Stimulated activated CD8-positive, alpha-beta memory T cell treated with anti-CD3 and anti-CD28 coated beads, Interleukin-4, amount 100 ng/mL, for 4 hours (primary cell): Measurements from ENCODE around the gene UBE2L3.
"Not testable (repeated sequence)": the region's sequence is repeated elsewhere in the genome, so short reads cannot be mapped to it uniquely, and the experiment has no call there.

ENCODE experiments used
- DNase-seq, 2 donors: peaks; one replicate each; pipeline ENCODE4 v3.0.0-alpha.2; 2020; ENCODE audit warnings: low read depth in 2 of 2, low spot score in 1 of 2

The UBE2L3 gene

DNA sequence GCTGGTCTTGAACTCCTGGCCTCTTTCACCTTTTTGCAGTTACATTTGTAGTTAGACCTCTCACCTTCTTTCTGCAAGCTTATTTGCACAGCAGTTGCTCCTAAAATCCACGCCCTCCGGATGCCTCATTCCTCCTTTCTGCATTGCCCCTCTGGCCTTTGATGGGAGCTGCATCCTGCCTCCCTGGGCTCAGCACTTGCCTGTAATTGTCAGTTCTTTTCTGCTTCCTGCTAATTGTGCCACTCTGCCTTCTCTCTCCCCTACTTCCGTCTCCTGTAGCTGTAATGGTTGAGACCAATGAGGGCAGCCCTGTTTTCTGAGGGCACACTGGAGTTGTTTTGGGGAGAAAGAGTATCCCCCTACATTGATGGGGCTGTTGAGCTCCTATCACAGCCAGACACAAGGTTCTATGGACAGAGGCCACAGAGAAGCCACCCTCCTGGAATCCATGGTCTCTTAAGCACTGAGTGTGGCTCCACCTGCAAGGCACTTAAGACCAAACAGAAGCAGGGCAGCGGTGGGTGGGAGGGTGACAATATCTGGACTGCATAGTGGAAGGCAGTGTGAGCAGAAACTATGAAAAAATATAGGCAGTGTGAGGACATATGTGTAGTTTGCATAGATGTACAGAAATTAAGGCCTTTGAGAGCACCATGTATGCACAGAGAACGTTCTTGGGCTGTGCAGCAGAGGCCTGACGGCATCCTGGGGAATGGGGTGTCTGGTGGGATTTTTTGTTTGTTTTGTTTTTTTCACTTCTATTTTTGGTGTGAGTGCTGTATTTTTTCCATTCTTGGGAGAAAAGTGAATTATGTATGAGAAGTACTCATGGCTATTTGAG is 31.8 kb downstream of the UBE2L3 start:
- no peak for DNase-seq

DNA sequence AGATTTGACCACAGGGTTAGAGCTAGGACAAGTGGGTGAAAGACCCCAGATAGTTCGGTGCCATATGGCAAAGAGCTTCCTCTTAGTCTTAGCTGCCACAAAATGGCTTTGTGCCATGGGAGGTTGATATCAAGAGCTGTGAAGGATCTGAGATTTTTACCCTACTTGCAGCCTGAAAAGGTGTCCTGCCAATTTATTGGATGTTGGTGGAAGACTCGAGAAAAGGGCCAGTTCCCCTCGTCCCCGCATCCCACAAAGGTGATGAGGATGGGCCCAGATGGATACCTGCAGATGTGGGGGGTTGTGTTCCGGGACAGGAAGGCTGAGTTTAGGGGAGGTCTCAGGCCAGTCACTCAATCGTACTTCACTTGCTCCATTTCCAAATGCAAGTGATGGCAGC is 35.1 kb downstream of the UBE2L3 start:
- no peak for DNase-seq

DNA sequence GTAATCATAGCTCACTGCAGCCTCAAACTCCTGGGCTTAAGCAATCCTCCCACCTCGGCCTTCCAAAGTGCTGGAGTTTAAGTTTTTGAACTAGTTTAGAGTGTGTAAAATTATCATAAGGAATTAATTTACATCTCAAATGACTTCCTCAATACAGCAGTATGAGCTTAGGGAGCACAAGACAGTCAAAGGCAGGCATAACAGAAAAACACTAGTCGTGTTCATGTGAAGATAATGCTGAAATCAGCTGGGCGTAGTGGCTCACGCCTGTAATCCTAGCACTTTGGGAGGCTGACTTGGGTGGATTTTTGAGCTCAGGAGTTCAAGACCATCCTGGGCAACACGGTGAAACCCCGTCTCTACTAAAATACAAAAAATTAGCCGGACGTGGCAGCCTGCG is 36.5 kb downstream of the UBE2L3 start:
- no peak for DNase-seq

DNA sequence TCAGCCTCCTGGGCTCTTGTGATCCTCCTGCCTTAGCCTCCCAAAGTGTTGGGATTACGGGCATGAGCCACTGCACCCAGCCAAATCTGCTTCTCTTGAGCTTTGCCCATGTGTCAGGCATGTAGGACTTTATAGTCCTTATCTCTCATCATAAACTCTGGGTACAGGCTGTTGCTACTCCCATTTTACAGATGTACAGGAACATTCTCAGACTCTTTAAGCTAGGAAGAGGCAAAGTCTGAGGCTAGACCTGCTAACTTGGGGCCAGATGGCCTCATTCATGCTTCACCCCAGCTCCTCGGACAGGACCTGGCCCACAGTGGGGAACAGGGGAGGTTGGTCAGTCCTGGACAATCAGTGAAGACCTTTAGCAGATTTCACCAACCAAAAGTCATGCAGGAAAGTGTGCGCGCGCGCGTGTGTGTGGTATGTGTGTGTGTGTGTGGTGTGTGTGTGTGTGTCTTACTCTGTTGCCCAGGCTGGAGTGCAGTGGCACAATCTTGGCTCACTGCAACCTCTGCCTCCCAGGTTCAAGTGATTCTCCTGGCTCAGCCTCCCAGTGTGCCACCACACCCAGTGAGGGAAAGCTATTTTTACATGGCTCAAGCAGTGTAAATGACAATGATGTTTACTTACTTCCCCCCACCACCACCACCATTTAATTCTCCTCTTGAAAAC is 38.5 kb downstream of the UBE2L3 start:
- no peak for DNase-seq

DNA sequence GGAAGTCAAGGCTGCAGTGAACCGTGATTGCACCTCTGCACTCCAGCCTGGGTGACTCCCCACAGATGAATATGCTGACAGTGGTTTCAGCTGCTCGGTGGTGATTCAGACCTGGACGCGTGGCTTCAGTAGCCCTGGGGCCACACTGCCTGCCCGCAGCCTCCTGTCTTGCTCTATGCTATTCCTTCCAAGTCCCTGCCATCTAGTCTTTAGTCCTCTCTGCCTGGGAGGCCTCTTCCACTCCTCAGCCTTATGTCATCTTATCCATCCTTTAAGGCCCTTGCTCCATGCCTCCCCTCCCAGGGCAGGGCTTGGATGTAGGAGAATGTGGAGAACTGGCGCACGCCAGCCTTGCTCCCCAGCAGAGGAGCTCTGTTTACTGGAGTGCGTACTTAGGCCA is 39.3 kb downstream of the UBE2L3 start:
- no peak for DNase-seq

DNA sequence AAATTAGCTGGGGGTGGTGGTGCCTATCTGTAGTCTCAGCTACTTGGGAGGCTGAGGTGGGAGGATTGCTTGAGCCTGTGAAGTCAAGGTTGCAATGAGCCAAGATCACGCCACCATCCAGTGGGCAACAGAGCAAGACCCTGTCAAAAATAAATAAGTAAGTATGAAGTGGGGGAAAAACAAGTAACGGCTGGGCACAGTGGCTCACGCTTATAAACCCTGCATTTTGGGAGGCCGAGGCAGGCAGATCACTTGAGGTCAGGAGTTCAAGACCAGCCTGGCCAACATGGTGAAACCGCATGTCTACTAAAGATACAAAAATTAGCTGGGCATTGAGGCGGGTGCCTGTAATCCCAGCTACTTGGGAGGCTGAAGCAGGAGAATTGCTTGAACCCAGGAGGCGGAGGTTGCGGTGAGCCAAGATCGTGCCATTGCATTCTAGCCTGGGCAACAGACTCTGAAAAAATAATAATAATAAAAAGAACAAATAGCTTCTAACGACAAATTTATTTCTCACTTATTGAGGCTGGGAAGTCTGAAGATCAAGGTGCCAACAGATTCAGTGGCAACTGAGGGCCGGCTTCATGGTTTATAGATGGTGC is 42.1 kb downstream of the UBE2L3 start:
- not testable (repeated sequence) for DNase-seq

DNA sequence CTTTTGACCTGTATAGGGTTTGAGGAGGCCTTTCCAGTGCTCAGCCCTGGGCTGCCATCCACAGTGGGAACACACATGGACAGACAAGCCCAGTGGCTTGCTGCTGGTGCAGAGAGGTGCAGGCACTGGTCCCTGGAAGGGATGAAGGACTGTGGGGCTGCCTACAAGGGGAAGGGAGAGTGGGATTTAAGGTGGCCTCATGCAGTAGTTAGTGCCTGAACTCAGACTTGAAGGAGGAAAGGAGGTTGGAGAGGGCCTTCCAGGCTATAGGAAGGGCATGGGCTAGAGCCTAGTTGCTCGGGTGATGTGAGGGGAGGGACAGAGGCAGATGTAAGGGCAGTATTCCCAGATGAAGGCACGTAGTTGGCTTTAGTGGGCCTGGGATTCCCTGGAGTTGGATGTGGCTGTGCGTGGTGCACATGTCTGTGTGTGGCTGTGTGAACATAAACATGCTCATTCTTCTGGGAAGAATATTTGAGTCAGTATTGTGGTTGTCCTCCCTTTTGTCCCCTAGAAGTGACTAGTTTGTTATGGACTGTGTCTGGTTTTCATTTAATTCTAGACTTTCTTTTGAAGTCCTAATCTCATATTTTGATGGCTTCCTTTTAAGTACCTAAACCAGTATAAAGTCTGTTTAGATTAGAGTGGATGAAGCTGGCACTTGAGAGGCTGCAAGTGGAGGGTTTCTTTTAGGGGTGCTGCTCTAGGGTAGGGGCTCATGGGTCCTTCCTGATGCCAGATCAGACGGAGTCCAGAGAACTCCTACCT is 43.9 kb downstream of the UBE2L3 start:
- DNase-seq = no peak

DNA sequence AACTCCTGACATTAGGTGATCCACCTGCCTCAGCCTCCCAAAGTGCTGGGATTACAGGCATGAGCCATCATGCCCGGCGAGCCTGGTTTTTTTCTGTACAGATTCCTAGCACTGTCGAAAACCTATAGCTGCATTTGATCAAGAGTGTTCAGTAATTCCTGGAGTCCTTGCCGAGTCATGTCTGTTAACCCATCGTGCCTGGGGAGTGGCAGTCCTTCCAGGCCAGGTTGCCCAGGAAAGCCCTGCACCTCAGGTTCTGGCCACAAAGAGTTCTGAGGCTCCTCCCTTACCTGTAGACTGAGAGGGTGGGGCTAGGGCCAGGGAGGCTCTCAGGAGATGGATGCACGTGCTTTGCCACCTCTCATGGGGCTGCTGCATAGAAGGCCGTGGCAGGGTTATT is 45.3 kb downstream of the UBE2L3 start:
- DNase-seq = no peak

DNA sequence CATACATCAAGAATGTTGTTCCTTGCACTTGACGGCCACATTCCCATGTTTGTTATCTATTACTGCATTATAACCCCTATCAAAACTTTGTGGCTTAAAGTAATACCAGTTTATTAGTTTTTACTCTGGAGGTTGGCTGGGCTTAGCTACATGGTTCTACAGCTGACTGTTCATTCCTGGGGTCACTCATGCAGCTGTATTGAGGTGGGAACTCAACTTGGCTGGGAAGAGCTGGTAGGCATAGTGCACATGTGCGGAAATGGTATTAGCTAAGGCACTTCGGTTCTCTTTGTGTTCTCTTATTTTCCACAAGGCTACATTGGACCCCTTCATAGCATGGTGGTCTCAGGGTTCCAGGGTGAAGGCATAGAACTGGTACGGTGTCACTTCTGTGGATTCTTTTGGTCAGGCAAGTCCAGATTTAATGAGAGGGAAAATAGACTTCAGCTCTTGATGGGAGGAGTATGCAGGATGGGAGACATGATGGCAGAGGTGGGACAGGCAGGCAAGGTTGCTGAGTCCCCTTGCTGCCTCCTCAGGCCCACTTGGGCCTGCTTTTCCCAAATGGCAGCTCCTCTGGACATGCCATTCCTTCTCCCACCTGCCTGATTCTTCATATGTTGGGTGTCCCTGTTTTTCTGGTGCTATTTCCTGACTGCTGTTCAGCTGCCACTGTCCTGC is 46.2 kb downstream of the UBE2L3 start:
- DNase-seq = no peak

DNA sequence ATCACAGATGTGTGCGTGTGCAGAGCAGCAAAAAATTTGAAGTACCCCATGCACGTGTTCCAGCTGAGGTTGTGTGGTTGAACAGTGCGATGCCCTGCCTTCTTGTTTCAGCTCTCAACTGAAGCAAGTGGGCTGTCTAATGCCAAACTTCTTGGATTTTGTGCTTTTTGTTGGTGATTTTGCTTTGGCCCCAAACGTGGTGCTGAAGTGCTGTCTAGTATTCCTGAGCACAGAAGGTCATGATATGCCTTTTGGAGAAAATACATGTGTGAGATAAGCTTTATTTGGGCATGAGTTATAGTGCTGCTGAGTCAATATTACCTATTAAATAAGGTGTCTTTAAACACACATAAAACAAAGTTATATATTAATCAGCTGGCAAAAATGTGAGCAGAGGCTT is 48.2 kb downstream of the UBE2L3 start:
- no peak for DNase-seq

DNA sequence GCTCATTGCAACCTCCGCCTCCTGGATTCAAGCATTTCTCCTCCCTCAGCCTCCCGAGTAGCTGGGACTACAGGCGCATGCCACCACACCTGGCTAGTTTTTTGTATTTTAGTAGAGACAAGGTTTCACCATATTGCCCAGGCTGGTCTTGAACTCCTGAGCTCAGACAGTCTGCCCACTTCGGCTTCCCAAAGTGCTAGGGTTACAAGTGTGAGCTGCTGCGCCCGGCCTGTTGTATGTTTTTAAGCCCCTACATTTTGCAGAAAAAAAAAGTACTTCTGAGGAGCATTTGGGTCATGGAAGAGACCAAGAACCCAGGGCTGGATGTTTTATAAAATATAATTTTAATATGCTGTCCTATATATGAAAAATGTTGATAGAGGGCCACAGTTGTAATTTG is 49.8 kb downstream of the UBE2L3 start:
- DNase-seq = not testable (repeated sequence)

DNA sequence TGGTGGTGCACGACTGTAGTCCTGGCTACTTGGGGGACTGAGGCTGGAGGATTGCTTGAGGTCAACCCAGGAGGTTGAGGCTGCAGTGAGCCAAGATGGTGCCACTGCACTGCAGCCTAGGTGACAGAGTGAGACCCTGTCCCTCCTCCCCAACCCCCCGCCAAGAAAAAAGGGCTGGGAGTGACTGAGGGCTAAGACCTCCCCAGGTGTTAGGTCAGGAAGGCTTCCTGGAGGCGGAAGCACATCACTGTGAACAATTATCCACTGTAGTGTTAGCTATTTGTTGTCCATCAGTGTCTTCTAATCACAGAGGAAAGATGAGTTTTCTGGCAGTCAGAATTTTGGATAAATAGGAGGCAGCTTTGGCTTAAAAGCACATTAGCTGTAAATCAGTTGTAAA is 53.5 kb downstream of the UBE2L3 start:
- no peak for DNase-seq

DNA sequence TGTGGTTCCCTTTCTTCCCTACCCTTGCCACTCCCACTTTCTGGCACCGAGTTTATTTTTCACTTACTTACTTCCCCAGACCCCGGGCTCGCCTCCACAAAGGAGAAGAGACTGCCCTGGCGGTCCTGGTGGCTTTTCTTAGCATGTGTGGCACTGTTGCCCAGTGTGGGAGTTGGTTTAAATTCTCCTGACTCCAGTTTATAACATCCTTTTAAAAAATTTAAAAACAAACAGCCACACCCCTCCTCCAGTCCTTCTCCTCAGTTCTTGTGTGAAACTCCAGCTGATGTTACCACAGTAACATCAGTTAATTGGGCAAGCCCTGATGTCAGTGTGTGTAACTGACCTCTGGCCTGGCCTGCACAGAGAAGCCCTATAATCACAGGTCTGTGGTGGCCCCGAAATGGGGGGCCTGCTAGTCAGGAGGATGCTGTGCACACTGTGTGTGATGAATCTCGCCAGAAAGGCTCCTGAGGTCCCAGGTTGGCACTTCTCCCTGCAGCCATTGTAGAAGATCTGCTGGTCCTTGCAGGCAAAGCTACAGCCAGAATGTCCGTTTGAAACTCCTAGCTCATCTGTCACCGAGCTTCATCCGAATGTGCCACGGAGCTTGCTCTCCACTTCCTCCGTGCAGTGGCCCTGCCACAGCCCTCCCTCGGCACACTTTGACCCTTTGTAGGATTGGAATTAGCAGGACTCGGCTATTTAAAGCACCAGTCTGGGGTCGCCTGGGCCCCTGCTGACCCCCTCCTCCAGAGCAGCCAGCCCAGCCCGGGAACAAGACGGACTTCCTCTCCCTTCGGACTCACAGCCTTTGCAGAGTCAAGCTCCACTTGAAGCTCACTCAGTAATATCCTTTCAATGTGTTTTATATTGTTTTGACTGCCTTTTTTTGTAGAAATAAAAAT is 54.8 kb downstream of the UBE2L3 start:
- no peak for DNase-seq

DNA sequence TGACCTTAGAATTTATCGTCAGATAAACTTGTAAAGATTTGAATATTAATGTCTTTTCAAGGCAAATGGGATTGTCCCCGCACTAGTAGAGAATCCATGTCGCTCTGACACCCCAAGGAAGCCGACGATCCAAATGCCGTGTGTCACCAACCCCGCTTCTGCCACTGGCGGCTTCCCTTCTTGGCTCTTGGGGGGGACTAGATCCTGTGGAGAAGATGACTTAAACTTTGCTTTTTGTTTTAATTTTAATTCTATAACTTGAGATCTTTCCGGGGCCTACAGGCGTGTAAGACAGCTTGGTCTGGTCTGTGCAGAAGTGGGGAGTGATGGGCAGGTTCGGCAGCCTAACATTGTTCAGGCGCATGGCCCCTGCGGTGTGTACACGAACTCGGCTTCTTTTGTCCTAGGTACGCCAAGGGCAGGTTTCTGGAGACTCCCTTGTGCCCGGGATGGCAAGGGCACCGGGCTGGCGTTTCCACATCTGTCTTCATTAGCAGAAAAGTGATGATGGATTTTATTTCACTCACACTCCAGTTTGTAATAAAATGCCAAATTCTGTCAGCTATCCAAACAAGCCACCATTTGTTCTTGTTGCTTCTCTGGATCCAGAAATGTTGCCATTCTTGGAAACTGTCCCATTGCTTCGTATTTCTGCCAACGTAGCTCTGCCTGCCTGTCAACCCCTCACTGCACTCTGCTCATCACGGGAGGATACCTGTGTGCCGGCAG is 55.6 kb downstream of the UBE2L3 start:
- no peak for DNase-seq

DNA sequence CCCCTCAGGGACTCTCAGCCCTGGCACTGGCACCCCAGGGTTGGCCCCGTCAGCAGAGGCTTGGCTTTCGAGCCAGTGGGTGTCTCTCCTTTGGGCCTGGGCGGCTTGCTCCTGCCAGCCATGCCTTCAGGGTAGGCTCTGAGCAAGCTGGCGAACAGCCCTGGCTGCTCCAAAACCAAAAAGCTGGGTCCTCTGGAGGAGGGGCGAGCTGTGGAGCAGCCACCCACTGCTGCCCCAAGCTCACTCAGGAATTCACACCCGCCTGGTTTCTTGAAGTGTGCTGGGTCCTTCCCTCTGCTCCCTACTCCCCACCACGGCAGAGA is 56.1 kb downstream of the UBE2L3 start:
- no peak for DNase-seq

DNA sequence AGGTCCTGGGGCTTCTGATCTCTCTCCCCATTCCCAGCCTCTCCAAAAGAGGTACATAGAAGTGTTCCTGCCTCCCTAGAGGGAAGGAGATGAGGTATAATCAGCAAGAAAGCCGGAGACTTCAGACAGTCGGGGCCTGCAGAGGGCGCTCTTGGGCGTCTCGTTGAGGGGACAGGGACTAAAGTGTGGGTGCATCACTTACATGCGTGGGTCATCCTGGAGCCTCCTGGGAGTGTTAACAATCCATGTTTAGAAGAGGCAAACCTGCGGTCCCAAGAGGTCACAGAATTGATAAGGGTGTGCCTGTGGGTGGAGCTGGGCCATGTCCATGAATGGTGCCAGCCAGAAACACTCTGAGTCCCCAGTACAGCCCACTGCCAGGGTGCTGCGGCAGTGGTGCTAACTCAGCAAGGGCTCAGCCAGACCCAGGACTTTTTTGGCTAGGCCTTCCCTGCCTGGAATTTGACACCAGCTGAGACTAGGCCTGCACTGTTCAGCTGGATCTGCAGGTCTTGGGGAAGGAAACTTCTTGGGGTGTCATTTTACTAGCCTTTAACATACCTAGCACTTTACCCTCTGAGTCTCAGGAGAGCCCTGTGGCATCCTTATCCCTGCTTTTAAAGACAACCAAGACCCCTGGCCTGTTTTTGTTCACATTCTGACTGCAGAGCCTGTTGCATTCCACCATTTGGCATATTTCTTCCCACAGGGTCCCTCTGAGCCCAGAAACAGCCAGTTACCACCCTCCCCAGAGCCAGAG is 56.8 kb downstream of the UBE2L3 start:
- DNase-seq = no peak

DNA sequence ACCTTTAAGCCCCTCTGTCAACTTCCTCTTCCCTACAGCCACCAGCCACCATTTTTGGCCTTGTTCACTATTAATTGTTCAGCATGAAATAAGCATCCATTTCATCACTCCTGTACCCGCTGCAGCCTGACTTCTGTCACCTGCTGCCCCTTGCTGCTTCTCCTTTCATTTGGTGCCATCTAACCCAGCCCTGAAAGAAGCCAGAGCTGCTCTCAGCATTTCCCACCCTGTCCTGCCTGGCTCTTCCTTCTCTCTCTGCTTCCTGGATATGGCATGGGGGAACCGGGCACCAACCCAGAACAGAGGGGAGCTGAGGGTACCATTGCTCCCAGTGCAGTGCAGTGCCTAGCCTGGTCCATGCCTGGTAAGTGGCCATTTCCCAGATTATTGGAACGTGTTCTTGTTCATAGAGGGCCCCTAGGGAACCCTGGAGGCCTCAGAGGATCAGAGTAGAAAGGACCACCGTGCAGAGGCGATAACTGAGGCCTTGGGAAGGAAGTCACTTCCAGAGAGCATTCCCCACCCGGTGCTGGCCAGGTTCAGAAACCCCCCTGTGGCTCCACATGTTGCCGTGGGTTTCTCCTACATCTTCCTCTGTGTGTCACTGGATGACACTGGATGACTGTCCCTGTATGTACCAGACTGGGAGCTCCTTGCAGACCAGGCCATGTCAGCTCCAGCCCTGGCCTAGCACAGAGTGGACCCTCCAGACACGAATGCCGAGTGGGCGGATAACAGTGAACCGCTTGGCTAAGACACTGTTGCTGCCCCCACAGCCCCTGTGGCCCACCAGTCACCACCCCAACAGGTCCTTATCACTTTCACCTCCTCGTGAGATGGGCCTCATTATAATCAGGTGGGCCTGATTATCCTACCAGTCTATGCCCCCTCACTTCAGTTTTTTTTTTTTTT is 57.6 kb downstream of the UBE2L3 start:
- no peak for DNase-seq
